Kidney capillary endothelial cell (primary cell): ENCODE results near the gene AKAIN1.

ENCODE experiments used
- DNase-seq: peaks from one replicate; pipeline ENCODE4 v3.0.0-alpha.2; 2018; ENCODE audit warnings: low spot score

Gene AKAIN1

GRCh38 chr18:5159080-5159479 lies 38.0 kb downstream of the AKAIN1 start:
- DNase-seq, result no peak

- DNase-seq, result no peak
Observed at GRCh38 chr18:5158587-5158986, 38.5 kb downstream of the AKAIN1 start.

- DNase-seq, result no peak
Observed at GRCh38 chr18:5158172-5158571, 38.9 kb downstream of the AKAIN1 start.

- no peak for DNase-seq
Observed at GRCh38 chr18:5155907-5156287, 41.2 kb downstream of the AKAIN1 start.

GRCh38 chr18:5155218-5155906 lies 41.7 kb downstream of the AKAIN1 start:
- no peak for DNase-seq

- DNase-seq, result no peak
Observed at GRCh38 chr18:5152343-5153020, 44.6 kb downstream of the AKAIN1 start.

- DNase-seq, result no peak
Observed at GRCh38 chr18:5150894-5151293, 46.2 kb downstream of the AKAIN1 start.

- no peak for DNase-seq
Observed at GRCh38 chr18:5146093-5146492, 51.0 kb downstream of the AKAIN1 start.

GRCh38 chr18:5145168-5145825 lies 51.8 kb downstream of the AKAIN1 start:
- DNase-seq, result no peak

GRCh38 chr18:5144629-5145028 lies 52.4 kb downstream of the AKAIN1 start:
- peak; percentile 3 for DNase-seq

GRCh38 chr18:5142859-5143258 lies 54.2 kb downstream of the AKAIN1 start:
- no peak for DNase-seq

GRCh38 chr18:5142131-5142530 lies 54.9 kb downstream of the AKAIN1 start:
- no peak for DNase-seq

- no peak for DNase-seq
Observed at GRCh38 chr18:5137261-5137660, 59.8 kb downstream of the AKAIN1 start.

- DNase-seq, result no peak
Observed at GRCh38 chr18:5132987-5133386, 64.1 kb downstream of the AKAIN1 start.

GRCh38 chr18:5122272-5122671 lies 74.8 kb downstream of the AKAIN1 start:
- DNase-seq, result no peak

GRCh38 chr18:5110266-5110665 lies 86.8 kb downstream of the AKAIN1 start:
- DNase-seq, result no peak

GRCh38 chr18:5107988-5108387 lies 89.1 kb downstream of the AKAIN1 start:
- DNase-seq, result peak; percentile 10

GRCh38 chr18:5106730-5107129 lies 90.3 kb downstream of the AKAIN1 start:
- peak; percentile 8 for DNase-seq

GRCh38 chr18:5104246-5104645 lies 92.8 kb downstream of the AKAIN1 start:
- DNase-seq, result no peak

GRCh38 chr18:5103693-5104092 lies 93.4 kb downstream of the AKAIN1 start:
- peak; percentile 13 for DNase-seq

- no peak for DNase-seq
Observed at GRCh38 chr18:5103286-5103685, 93.8 kb downstream of the AKAIN1 start.

- no peak for DNase-seq
Observed at GRCh38 chr18:5097116-5097703, 99.8 kb downstream of the AKAIN1 start.

- DNase-seq, result no peak
Observed at GRCh38 chr18:5095239-5095638, 101.8 kb downstream of the AKAIN1 start.
